Measurements from ENCODE around the gene POU2AF1. TPM values are rescaled to one million over a fixed set of nuclear protein-coding genes. Genes with fewer than 3 reads are reported as not detected.

Gene POU2AF1
- total and polyA plus RNA-seq, 2 experiments from 2014 or later: not detected

- Mint-ChIP-seq H3K27ac (no peak overlapping the region), H3K4me1 (peaks cover 17% of the 10 kb centered on the region), H3K36me3 (ENCODE audit: low read depth) (no peaks in the 10 kb centered on the region), H3K4me3 (no peak overlapping the region), H3K27me3 (ENCODE audit: insufficient read depth, low read depth, poor library complexity) (peaks cover 4% of the 10 kb centered on the region), H3K9me3 (no peaks in the 10 kb centered on the region)
- H3F3A ChIP-seq (replicated peaks; ENCODE audit: low read depth): no peaks in the 10 kb centered on the region
- ATAC-seq (no peak), DNase-seq (ENCODE audit: low spot score) (no peak)
- no peak overlapping the region for H3K4me2 ChIP-seq
- no peaks in the 10 kb centered on the region for H3K36me3 ChIP-seq (ENCODE audit: insufficient read depth)
- no peaks in the 10 kb centered on the region for H3K27me3 ChIP-seq (ENCODE audit: insufficient read depth)
- H3K4me3 ChIP-seq: no peak overlapping the region
- no peak overlapping the region for H3K27ac ChIP-seq (ENCODE audit: low read depth)
- no peak overlapping the region for H2AFZ ChIP-seq
- H3K79me2 ChIP-seq (replicated peaks; ENCODE audit: insufficient read depth): no peaks in the 10 kb centered on the region
- H3K9me2 ChIP-seq (ENCODE audit: insufficient read depth): no peaks in the 10 kb centered on the region
- TF ChIP-seq REST (IDR thresholded peaks at IDR 0.05; ENCODE audit: unreplicated experiment) (no peak), CTCF (conservative IDR thresholded peaks at IDR 0.05; ENCODE audit: low read depth in 2 of 2) (peak in 1 of 2 experiments; percentile 24; a peak in 1 of 4 replicates), STAT1 (IDR thresholded peaks at IDR 0.05; ENCODE audit: unreplicated experiment) (no peak), POLR2AphosphoS5 (IDR thresholded peaks at IDR 0.05; ENCODE audit: low read depth) (no peak), ZNF331 (CRISPR knock-in tag; IDR thresholded peaks at IDR 0.05; ENCODE audit: low read depth) (no peak), ZNF114 (CRISPR knock-in tag; IDR thresholded peaks at IDR 0.05) (no peak), NANOG (IDR thresholded peaks at IDR 0.05; ENCODE audit: borderline replicate concordance) (no peak)
- H4K20me1 ChIP-seq (replicated peaks; ENCODE audit: insufficient read depth): no peaks in the 10 kb centered on the region
- peaks cover 8% of the 10 kb centered on the region for H3K4me1 ChIP-seq (ENCODE audit: insufficient read depth)
Measured at GRCh38 chr11:111307472-111308108, 71.5 kb downstream of the POU2AF1 start.

- no peaks in the 10 kb centered on the region for H3K9me3 Mint-ChIP-seq
- TF ChIP-seq STAT1 (IDR thresholded peaks at IDR 0.05; ENCODE audit: unreplicated experiment): no peak
- TF ChIP-seq ZNF114 (CRISPR knock-in tag; IDR thresholded peaks at IDR 0.05): no peak
- no peak for TF ChIP-seq JUNB (IDR thresholded peaks at IDR 0.05; ENCODE audit: unreplicated experiment)
- no peak for TF ChIP-seq CREB1 (CRISPR knock-in tag; IDR thresholded peaks at IDR 0.05; ENCODE audit: low read depth)
- TF ChIP-seq NANOG (IDR thresholded peaks at IDR 0.05; ENCODE audit: borderline replicate concordance): no peak
- TF ChIP-seq EZH2phosphoT487 (IDR thresholded peaks at IDR 0.05; ENCODE audit: unreplicated experiment): no peak
Measured at GRCh38 chr11:111306321-111306720, 72.8 kb downstream of the POU2AF1 start.

More at GRCh38 chr11:111306321-111306720, 72.8 kb downstream of the POU2AF1 start:
- Mint-ChIP-seq H3K27ac (no peak overlapping the region), H3K4me3 (no peak overlapping the region), H3K27me3 (ENCODE audit: insufficient read depth, low read depth, poor library complexity) (peaks cover 7% of the 10 kb centered on the region), H3K4me1 (peaks cover 23% of the 10 kb centered on the region), H3K36me3 (ENCODE audit: low read depth) (no peaks in the 10 kb centered on the region)
- ATAC-seq (no peak), DNase-seq (ENCODE audit: low spot score) (no peak)
- Histone ChIP-seq H2AFZ (no peak overlapping the region), H3F3A (replicated peaks; ENCODE audit: low read depth) (0 out of 2 replicates have a peak, but pooled peaks cover 5% of the 10 kb centered on the region), H3K4me3 (no peak overlapping the region), H3K4me2 (no peak overlapping the region), H4K20me1 (replicated peaks; ENCODE audit: insufficient read depth) (no peaks in the 10 kb centered on the region), H3K4me1 (ENCODE audit: insufficient read depth) (peaks cover 10% of the 10 kb centered on the region), H3K27ac (ENCODE audit: low read depth) (no peak overlapping the region), H3K9me2 (ENCODE audit: insufficient read depth) (no peaks in the 10 kb centered on the region), H3K36me3 (ENCODE audit: insufficient read depth) (no peaks in the 10 kb centered on the region), H3K79me2 (replicated peaks; ENCODE audit: insufficient read depth) (no peaks in the 10 kb centered on the region), H3K27me3 (ENCODE audit: insufficient read depth) (peaks cover 2% of the 10 kb centered on the region; the same call in 1 of the 2 replicates)

Data from GM23338 (cell line).